GM12878 (cell line): Measurements from ENCODE around the gene BCR. TPM values are rescaled to one million over a fixed set of nuclear protein-coding genes. Genes with fewer than 3 reads are reported as not detected.

ENCODE experiments used
- ATAC-seq: fragments of 200-7000 bp; cut with Tn5 transposase; 3 replicates; pipeline ENCODE4 v1.9.1; 2020; ENCODE audit warnings: mild to moderate bottlenecking, moderate library complexity
- BruUV-seq: library from RNA; stranded (reverse); fragments of 400-500 nt; replicated peaks from 2 replicates; lab custom pipeline; 2021; lab: Mats Ljungman, UMichigan
- CTCF ChIA-PET: fragments of 300-600 bp; sonication (Branson Sonifier 250); formaldehyde crosslinking; extraction: SDS; loops from one replicate; lab custom pipeline; 2021; ENCODE audit warnings: inconsistent platforms; lab: Yijun Ruan, JAX
- POLR2A ChIA-PET: fragments of 350-600 bp; formaldehyde crosslinking; extraction: SDS; loops from one replicate; lab custom pipeline; 2021; ENCODE audit warnings: inconsistent platforms; lab: Charles Lee
- RAD21 ChIA-PET: fragments of 300-600 bp; sonication (Branson Sonifier 250); formaldehyde crosslinking; loops from one replicate; lab custom pipeline; 2023; ENCODE audit warnings: antibody characterized with exemption; ENCODE audit not compliant: unreplicated experiment; lab: Charles Lee
- SMC1A ChIA-PET: fragments of 300-600 bp; sonication (Branson Sonifier 250); formaldehyde crosslinking; loops from one replicate; lab custom pipeline; 2023; ENCODE audit not compliant: unreplicated experiment, uncharacterized antibody; lab: Charles Lee
- DNase-seq: peaks from one replicate; pipeline ENCODE4 v3.0.0-alpha.2; 2011; ENCODE audit warnings: low read depth, low spot score
- FAIRE-seq: peaks from 3 replicates; lab custom pipeline; 2011; peaks lifted over from hg19 to GRCh38; lab: Jason Lieb, UNC
- H2AFZ ChIP-seq: 2 replicates; pipeline ENCODE4 v1.6.0; 2011; ENCODE audit warnings: low read depth, low read length, control low read depth; ENCODE audit not compliant: control insufficient read depth
- H3K27ac ChIP-seq: 2 replicates; pipeline ENCODE4 v1.5.1; 2011; ENCODE audit warnings: control low read depth; ENCODE audit not compliant: control insufficient read depth, insufficient read depth
- H3K27me3 ChIP-seq, 2 experiments: replicated peaks in 1 of 2; 2 replicates each; pipeline versions ENCODE4 v1.6.0 to v1.6.1; 2011; ENCODE audit warnings: low read length in 1 of 2; ENCODE audit not compliant: control insufficient read depth in 2 of 2, insufficient read depth in 2 of 2
- H3K36me3 ChIP-seq, 2 experiments: 2 replicates each; pipeline ENCODE4 v1.5.1; 2011; ENCODE audit warnings: low read length in 1 of 2; ENCODE audit not compliant: control insufficient read depth in 2 of 2, insufficient read depth in 2 of 2
- H3K4me1 ChIP-seq: 2 replicates; pipeline ENCODE4 v1.6.1; 2011; ENCODE audit warnings: mild to moderate bottlenecking, low read length, moderate library complexity, mixed read lengths; ENCODE audit not compliant: control insufficient read depth, insufficient read depth
- H3K4me2 ChIP-seq: 2 replicates; pipeline ENCODE4 v1.6.0; 2011; ENCODE audit warnings: control low read depth; ENCODE audit not compliant: control insufficient read depth, insufficient read depth
- H3K4me3 ChIP-seq: fragments of 200-600 bp; sonication (generic); 2 replicates; pipeline ENCODE4 v1.5.1; 2016
- H3K79me2 ChIP-seq: 2 replicates; pipeline ENCODE4 v1.6.0; 2011; ENCODE audit warnings: low read length; ENCODE audit not compliant: control insufficient read depth, insufficient read depth
- H3K9ac ChIP-seq: 2 replicates; pipeline ENCODE4 v1.8.0; 2011; ENCODE audit warnings: low read length, control low read depth, mixed read lengths; ENCODE audit not compliant: control insufficient read depth, insufficient read depth
- H3K9me3 ChIP-seq: replicated peaks from 3 replicates; pipeline ENCODE4 v1.5.1; 2011; ENCODE audit warnings: mild to moderate bottlenecking, low read length; ENCODE audit not compliant: control insufficient read depth, insufficient read depth
- H4K20me1 ChIP-seq: 2 replicates; pipeline ENCODE4 v1.6.0; 2011; ENCODE audit not compliant: control insufficient read depth, insufficient read depth
- EZH2 ChIP-seq: IDR thresholded peaks from 2 replicates; pipeline ENCODE4 v1.6.1; 2012; ENCODE audit warnings: low read depth, mild to moderate bottlenecking, control low read depth, inconsistent platforms, low read length, borderline replicate concordance; ENCODE audit not compliant: control insufficient read depth
- FOXK2 ChIP-seq: fragments of 450-650 bp; IDR thresholded peaks from 2 replicates; pipeline ENCODE4 v1.6.1; 2017; ENCODE audit warnings: mild to moderate bottlenecking, moderate library complexity
- FOXM1 ChIP-seq: IDR thresholded peaks from 2 replicates; pipeline ENCODE4 v1.6.1; 2012; ENCODE audit warnings: low read depth, mild to moderate bottlenecking, inconsistent platforms, low read length, moderate library complexity
- GATAD2B ChIP-seq: fragments of 450-650 bp; conservative IDR thresholded peaks from 2 replicates; pipeline ENCODE4 v1.6.1; 2017; ENCODE audit warnings: low read depth, mild to moderate bottlenecking, moderate library complexity
- HDAC6 ChIP-seq: fragments of 200-600 bp; sonication (generic); IDR thresholded peaks from one replicate; pipeline ENCODE4 v1.8.0; 2017; ENCODE audit warnings: antibody characterized with exemption; ENCODE audit not compliant: unreplicated experiment
- MAX ChIP-seq: IDR thresholded peaks from 2 replicates; pipeline ENCODE4 v1.6.1; 2012; ENCODE audit warnings: low read depth, low read length, improper control_type of control experiment
- MEF2B ChIP-seq: fragments of 450-650 bp; IDR thresholded peaks from 2 replicates; pipeline ENCODE4 v1.6.1; 2018; ENCODE audit warnings: mild to moderate bottlenecking, moderate library complexity; ENCODE audit not compliant: partially characterized antibody, poor library complexity, severe bottlenecking
- NR2C2 ChIP-seq: IDR thresholded peaks from 2 replicates; pipeline ENCODE4 v1.6.1; 2011; ENCODE audit warnings: borderline replicate concordance, low read depth; ENCODE audit not compliant: control insufficient read depth, insufficient read length
- POLR2A ChIP-seq: IDR thresholded peaks from 2 replicates; pipeline ENCODE4 v1.6.1; 2011; ENCODE audit warnings: low read depth, mild to moderate bottlenecking, low read length
- RUNX3 ChIP-seq: IDR thresholded peaks from 2 replicates; pipeline ENCODE4 v1.6.1; 2012; ENCODE audit warnings: low read length, inconsistent platforms
- SREBF1 ChIP-seq: IDR thresholded peaks from 2 replicates; pipeline ENCODE4 v1.6.1; 2012; ENCODE audit warnings: mild to moderate bottlenecking, low read length
- YBX1 ChIP-seq: fragments of 450-650 bp; IDR thresholded peaks from 2 replicates; pipeline ENCODE4 v1.6.1; 2016; ENCODE audit warnings: antibody characterized with exemption
- YY1 ChIP-seq: IDR thresholded peaks from 2 replicates; pipeline ENCODE4 v1.6.1; 2011; ENCODE audit warnings: low read depth, mild to moderate bottlenecking, low read length
- ZNF274 ChIP-seq: IDR thresholded peaks from one replicate; pipeline ENCODE4 v1.8.0; 2011; ENCODE audit not compliant: insufficient read length, insufficient read depth
- ZNF384 ChIP-seq: IDR thresholded peaks from 2 replicates; pipeline ENCODE4 v1.6.1; 2012; ENCODE audit warnings: low read depth, mild to moderate bottlenecking, low read length, improper control_type of control experiment, borderline replicate concordance
- ZNF622 ChIP-seq: fragments of 450-650 bp; IDR thresholded peaks from 2 replicates; pipeline ENCODE4 v1.6.1; 2017; ENCODE audit warnings: mild to moderate bottlenecking, inconsistent platforms
- WGBS: methylation state at CpG from one replicate; pipeline ENCODE4 v1.1.6; 2016; ENCODE audit warnings: low lambda C conversion rate; ENCODE audit not compliant: insufficient replicate concordance, insufficient coverage; ENCODE audit errors: missing lambda C conversion rate; 5-methylcytosine and 5-hydroxymethylcytosine counted together
- in situ Hi-C: fragments of 300-500 bp; cut with MboI; formaldehyde crosslinking; loops from 9 replicates; pipeline ENCODE4 v1.14.3; 2018; ENCODE audit warnings: mixed read lengths
- intact Hi-C: fragments of 100-400 bp; cut with micrococcal nuclease; formaldehyde crosslinking; loops from one replicate; pipeline ENCODE4 v1.14.2; 2022; ENCODE audit not compliant: unreplicated experiment
- polyA plus RNA-seq, 11 experiments: library from polyadenylated mRNA; depleted of rRNA in 4 of 11; unstranded in 6 of 11; stranded (reverse) in 5 of 11; fragments of >200 nt; fragmentation: Nextera tagmentation in 4 of 11; fragmentation: Illumina TruSeq in 1 of 11; extraction: Ambion mirVana in 4 of 11; extraction: Trizol in 1 of 11; gene quantifications; 1 replicate in 1 of 11; 2 replicates in 10 of 11; pipeline versions ENCODE4 v1.2.1 to v1.2.3, GENCODE V29; 2011 to 2016; ENCODE audit warnings: inconsistent platforms in 2 of 11, missing spikeins in 2 of 11, low read depth in 1 of 11
- total RNA-seq, 4 experiments: library from RNA; depleted of rRNA in 3 of 4; stranded (reverse); fragments of >200 nt in 3 of 4; fragmentation: Illumina TruSeq in 1 of 4; extraction: Trizol in 1 of 4; gene quantifications; 2 replicates each; pipeline versions ENCODE4 v1.2.1 to v1.2.3, GENCODE V29; 2013 to 2021

BCR gene
- total and polyA plus RNA-seq, 10 of the 15 experiments (the other 5 are each of a cell fraction or from before 2014, with no cell fraction given) = 1.7 to 64.7 (median 18.4) TPM

GRCh38 chr22:23130697-23131096 is 49.6 kb upstream of the BCR start:
- Histone ChIP-seq H3K9ac (no peak overlapping the region), H3K4me3 (no peak overlapping the region), H3K27ac (no peak overlapping the region), H3K4me2 (no peak overlapping the region), H3K36me3 (no peaks in the 10 kb centered on the region), H3K4me1 (peaks cover 3% of the 10 kb centered on the region; the same call in 1 of the 2 replicates), H3K9me3 (no peaks in the 10 kb centered on the region), H3K27me3 (no peaks in the 10 kb centered on the region), H3K79me2 (no peaks in the 10 kb centered on the region), H2AFZ (no peak overlapping the region), H4K20me1 (no peaks in the 10 kb centered on the region)
- DNase-seq (no peak), ATAC-seq (no peak), FAIRE-seq (no peak)
- ChIA-PET RAD21 (interaction anchor here (0.5 to 13.5 kb wide), 4 partner anchors 151 to 240 kb away, joined by 3 to 281 read pairs (median 44); no protein-coding TSS in a partner anchor), CTCF (interaction anchor here (0.7 to 11.1 kb wide), 4 partner anchors 9 to 543 kb away, joined by 3 to 539 read pairs (median 3); no protein-coding TSS in a partner anchor), POLR2A (no interaction called here), SMC1A (interaction anchor here (3.0 to 8.6 kb wide), 2 partner anchors 9 to 173 kb away, joined by 9 to 277 read pairs; no protein-coding TSS in a partner anchor)
- in situ Hi-C loops (loop anchor here (10.0 kb wide), 1 partner anchor 776 kb away; no protein-coding TSS in a partner anchor), intact Hi-C loops (no loop called here)
- no peak for TF ChIP-seq GATAD2B
- no peak for TF ChIP-seq RUNX3
- TF ChIP-seq NR2C2 = no peak
- no peak for TF ChIP-seq MAX
- TF ChIP-seq MEF2B = no peak
- TF ChIP-seq POLR2A = no peak
- no peak for TF ChIP-seq SREBF1
- TF ChIP-seq YY1 = no peak
- TF ChIP-seq YBX1 = no peak
- no peak for TF ChIP-seq ZNF274
- TF ChIP-seq FOXK2 = no peak
- no peak for TF ChIP-seq EZH2
- TF ChIP-seq ZNF384 = no peak
- no peak for TF ChIP-seq HDAC6
- no peak for TF ChIP-seq ZNF622
- TF ChIP-seq FOXM1 = no peak
- no TSS peak for BruUV-seq
- 50% methylated on average over 3 of the region's 3 CpGs for WGBS
